K562 (cell line): ENCODE data around the gene VARS1. TPM values are rescaled to one million over a fixed set of nuclear protein-coding genes. Genes with fewer than 3 reads are reported as not detected.

ENCODE experiments used
- ATF1 ChIP-seq, 2 experiments: fragments of 450-650 bp in 1 of 2; IDR thresholded peaks; 2 replicates each; pipeline ENCODE4 v1.6.1; 2016; ENCODE audit warnings: missing compliant biosample characterization in 1 of 2, missing genetic modification characterization in 1 of 2
- CHD4 ChIP-seq: fragments of 200-600 bp; sonication (generic); IDR thresholded peaks from 3 replicates; pipeline ENCODE4 v1.6.1; 2012; ENCODE audit warnings: low read depth, mild to moderate bottlenecking, mixed read lengths, low read length, inconsistent platforms; ENCODE audit not compliant: insufficient read depth, insufficient replicate concordance, poor library complexity, severe bottlenecking
- FIP1L1 ChIP-seq: fragments of 200-400 bp; formaldehyde crosslinking; IDR thresholded peaks from 2 replicates; pipeline ENCODE4 v1.6.1; 2018; ENCODE audit warnings: mild to moderate bottlenecking, low read depth, low read length; ENCODE audit not compliant: poor library complexity, severe bottlenecking
- FOS ChIP-seq: IDR thresholded peaks from 3 replicates; pipeline ENCODE4 v1.6.1; 2011; ENCODE audit not compliant: insufficient read length; ENCODE audit errors: extremely low read depth
- HMG20B ChIP-seq: fragments of 250-450 bp; sonication (Bioruptor Pico); IDR thresholded peaks from 2 replicates; pipeline ENCODE4 v1.5.0; 2021; ENCODE audit warnings: mild to moderate bottlenecking
- HMGN3 ChIP-seq: IDR thresholded peaks from 2 replicates; pipeline ENCODE4 v1.6.1; 2011; ENCODE audit warnings: borderline replicate concordance, low read depth, mild to moderate bottlenecking, mixed read lengths, low read length; ENCODE audit not compliant: insufficient read length; ENCODE audit errors: extremely low read depth
- IFI16 ChIP-seq: fragments of 250-450 bp; sonication (Bioruptor Pico); IDR thresholded peaks from 2 replicates; pipeline ENCODE4 v2.1.2; 2022; ENCODE audit warnings: mild to moderate bottlenecking, inconsistent platforms
- ILK ChIP-seq: fragments of 450-650 bp; IDR thresholded peaks from 2 replicates; pipeline ENCODE4 v1.6.1; 2016; ENCODE audit warnings: missing genetic modification characterization, low read depth, mild to moderate bottlenecking, missing compliant biosample characterization, moderate library complexity, borderline replicate concordance
- KLF6 ChIP-seq: fragments of 250-450 bp; sonication (Bioruptor Pico); IDR thresholded peaks from 2 replicates; pipeline ENCODE4 v1.4.0; 2020; ENCODE audit warnings: mild to moderate bottlenecking, moderate library complexity, borderline replicate concordance
- MEIS2 ChIP-seq: fragments of 450-650 bp; IDR thresholded peaks from 2 replicates; pipeline ENCODE4 v1.6.1; 2014; ENCODE audit warnings: mild to moderate bottlenecking; ENCODE audit not compliant: partially characterized antibody
- MYC ChIP-seq, 2 experiments: fragments of 250-450 bp in 1 of 2; sonication (Bioruptor Pico) in 1 of 2; IDR thresholded peaks; 2 replicates each; pipeline versions ENCODE4 v1.5.1 to v1.6.1; 2012 to 2021; ENCODE audit warnings: low read depth in 2 of 2, borderline replicate concordance in 1 of 2, improper control_type of control experiment in 1 of 2, low read length in 1 of 2, mild to moderate bottlenecking in 1 of 2, moderate library complexity in 1 of 2
- NFATC3 ChIP-seq: fragments of 450-650 bp; IDR thresholded peaks from 2 replicates; pipeline ENCODE4 v1.6.1; 2017; ENCODE audit warnings: mild to moderate bottlenecking
- NFYB ChIP-seq: IDR thresholded peaks from 2 replicates; pipeline ENCODE4 v1.6.1; 2011; ENCODE audit warnings: mild to moderate bottlenecking, moderate library complexity; ENCODE audit not compliant: insufficient read length; ENCODE audit errors: extremely low read depth
- PHF8 ChIP-seq: fragments of 200-600 bp; sonication (generic); IDR thresholded peaks from 2 replicates; pipeline ENCODE4 v1.6.1; 2012; ENCODE audit warnings: mixed run types, mild to moderate bottlenecking, inconsistent platforms, low read length, moderate library complexity, borderline replicate concordance
- TCF7 ChIP-seq: sonication (generic); IDR thresholded peaks from 2 replicates; pipeline ENCODE4 v1.6.1; 2016; ENCODE audit warnings: antibody characterized with exemption, borderline replicate concordance
- TCFL5 ChIP-seq: fragments of 250-450 bp; sonication (Bioruptor Pico); conservative IDR thresholded peaks from 2 replicates; pipeline ENCODE4 v1.6.1; 2021; ENCODE audit warnings: mild to moderate bottlenecking, moderate library complexity, matching md5 sums
- ZBTB1 ChIP-seq: sonication (generic); formaldehyde crosslinking; IDR thresholded peaks from 2 replicates; pipeline ENCODE4 v1.8.1; 2023; ENCODE audit warnings: missing genetic modification reagents, low read depth, mild to moderate bottlenecking, borderline replicate concordance
- ZKSCAN8 ChIP-seq: fragments of 200-800 bp; sonication (Bioruptor generic); IDR thresholded peaks from 2 replicates; pipeline ENCODE4 v1.6.1; 2016; ENCODE audit warnings: missing genetic modification characterization, missing compliant biosample characterization
- ZNF3 ChIP-seq: fragments of 250-450 bp; sonication (Bioruptor Pico); IDR thresholded peaks from 2 replicates; pipeline ENCODE4 v1.5.0; 2021; ENCODE audit warnings: mild to moderate bottlenecking, moderate library complexity
- ZNF76 ChIP-seq: fragments of 250-450 bp; sonication (Bioruptor Pico); IDR thresholded peaks from 2 replicates; pipeline ENCODE4 v1.4.0; 2020; ENCODE audit warnings: mild to moderate bottlenecking, moderate library complexity, borderline replicate concordance
- polyA plus RNA-seq, 8 experiments: library from polyadenylated mRNA; depleted of rRNA in 4 of 8; stranded (reverse) in 5 of 8; unstranded in 3 of 8; fragments of >200 nt; fragmentation: Nextera tagmentation in 2 of 8; fragmentation: Illumina TruSeq in 1 of 8; extraction: Ambion mirVana in 2 of 8; extraction: Trizol in 1 of 8; gene quantifications; 2 replicates each; pipeline versions ENCODE4 v1.2.1 to v1.2.3, GENCODE V29; 2011 to 2014; ENCODE audit warnings: inconsistent platforms in 1 of 8, missing spikeins in 1 of 8
- total RNA-seq, 7 experiments: library from RNA; depleted of rRNA in 6 of 7; stranded (reverse); fragments of >200 nt in 6 of 7; fragmentation: Illumina TruSeq in 2 of 7; extraction: Trizol in 2 of 7; gene quantifications; 2 replicates each; pipeline versions ENCODE4 v1.2.1 to v1.2.3, GENCODE V29; 2011 to 2021; ENCODE audit warnings: low replicate concordance in 1 of 7
- TF ChIP-seq, protein P1 (sequence below): fragments of 450-650 bp; IDR thresholded peaks from 2 replicates; pipeline ENCODE4 v1.7.1; 2018; ENCODE audit warnings: mild to moderate bottlenecking, low read depth; ENCODE audit not compliant: partially characterized antibody
- TF ChIP-seq, protein P2 (sequence below): fragments of 450-650 bp; IDR thresholded peaks from one replicate; pipeline ENCODE4 v1.6.1; 2018; ENCODE audit warnings: mild to moderate bottlenecking, moderate library complexity; ENCODE audit not compliant: partially characterized antibody

Gene VARS1
- total and polyA plus RNA-seq, 9 of the 15 experiments (the other 6 are each of a cell fraction or from before 2014, with no cell fraction given), result 2.9 to 488 (median 130) TPM

DNA sequence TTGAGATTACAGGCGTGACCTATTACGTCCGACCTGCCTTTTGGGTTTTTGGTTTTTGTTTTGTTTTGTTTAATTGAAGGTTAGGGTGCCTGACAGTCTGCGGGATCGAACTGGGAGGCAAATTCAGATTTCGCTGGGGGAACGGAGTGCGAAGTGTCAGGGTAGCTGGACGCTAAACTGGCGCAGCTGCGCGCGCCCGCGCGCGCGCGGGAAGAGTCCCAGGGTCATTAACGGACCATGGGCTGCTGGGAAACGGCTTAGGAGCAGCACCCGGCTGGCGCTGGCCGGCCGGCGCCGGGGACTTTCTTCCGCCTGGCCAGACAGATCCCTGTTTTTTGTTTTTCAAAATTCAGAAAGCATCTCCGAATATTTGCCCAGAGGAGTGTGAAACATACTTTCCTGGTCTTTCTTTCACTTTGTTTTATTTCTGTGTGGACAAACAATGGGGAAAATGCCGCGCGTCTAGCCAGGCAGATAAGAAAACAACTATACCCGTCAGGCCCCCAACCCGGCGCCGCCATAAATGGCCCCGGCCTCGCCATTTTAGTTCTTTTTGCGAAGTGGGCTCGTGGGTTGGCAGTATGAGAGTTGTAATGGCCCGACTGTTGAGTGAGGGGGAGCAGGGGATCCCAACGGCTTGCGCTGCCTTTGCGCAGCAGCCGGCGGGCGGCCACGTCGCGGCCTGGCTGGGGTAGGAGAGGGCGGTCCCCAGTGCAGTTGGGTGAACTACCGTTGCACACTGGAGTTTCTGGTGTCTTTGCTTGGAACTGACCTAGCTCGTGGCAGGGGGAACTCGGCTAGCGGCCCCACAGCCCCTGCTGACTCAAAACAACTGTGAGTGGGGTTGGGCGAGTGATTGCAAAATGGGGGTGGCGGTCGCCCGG, 39.1 kb upstream of the VARS1 start (continued):
- TF ChIP-seq, protein P1, sequence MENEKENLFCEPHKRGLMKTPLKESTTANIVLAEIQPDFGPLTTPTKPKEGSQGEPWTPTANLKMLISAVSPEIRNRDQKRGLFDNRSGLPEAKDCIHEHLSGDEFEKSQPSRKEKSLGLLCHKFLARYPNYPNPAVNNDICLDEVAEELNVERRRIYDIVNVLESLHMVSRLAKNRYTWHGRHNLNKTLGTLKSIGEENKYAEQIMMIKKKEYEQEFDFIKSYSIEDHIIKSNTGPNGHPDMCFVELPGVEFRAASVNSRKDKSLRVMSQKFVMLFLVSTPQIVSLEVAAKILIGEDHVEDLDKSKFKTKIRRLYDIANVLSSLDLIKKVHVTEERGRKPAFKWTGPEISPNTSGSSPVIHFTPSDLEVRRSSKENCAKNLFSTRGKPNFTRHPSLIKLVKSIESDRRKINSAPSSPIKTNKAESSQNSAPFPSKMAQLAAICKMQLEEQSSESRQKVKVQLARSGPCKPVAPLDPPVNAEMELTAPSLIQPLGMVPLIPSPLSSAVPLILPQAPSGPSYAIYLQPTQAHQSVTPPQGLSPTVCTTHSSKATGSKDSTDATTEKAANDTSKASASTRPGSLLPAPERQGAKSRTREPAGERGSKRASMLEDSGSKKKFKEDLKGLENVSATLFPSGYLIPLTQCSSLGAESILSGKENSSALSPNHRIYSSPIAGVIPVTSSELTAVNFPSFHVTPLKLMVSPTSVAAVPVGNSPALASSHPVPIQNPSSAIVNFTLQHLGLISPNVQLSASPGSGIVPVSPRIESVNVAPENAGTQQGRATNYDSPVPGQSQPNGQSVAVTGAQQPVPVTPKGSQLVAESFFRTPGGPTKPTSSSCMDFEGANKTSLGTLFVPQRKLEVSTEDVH, result peak; percentile 95
- TF ChIP-seq NFATC3 (no peak; the same call in 1 of the 2 replicates), ILK (tag) (peak; percentile 33; the same call in 1 of the 2 replicates), ZNF76 (CRISPR knock-in tag) (peak; percentile 94), TCFL5 (CRISPR knock-in tag) (no peak), TCF7 (no peak), MYC (IDR thresholded peaks at IDR 0.05; ENCODE audit: low read depth, low read length) (peak; percentile 94), MYC (CRISPR knock-in tag; IDR thresholded peaks at IDR 0.05; ENCODE audit: borderline replicate concordance, low read depth) (peak; percentile 96), PHF8 (peak; percentile 100), FIP1L1 (peak; percentile 98), CHD4 (no peak), ZKSCAN8 (no peak), ATF1 (CRISPR knock-in tag; IDR thresholded peaks at IDR 0.05) (no peak; the same call in 1 of the 2 replicates), ATF1 (tag; IDR thresholded peaks at IDR 0.05) (peak; percentile 81), KLF6 (CRISPR knock-in tag) (no peak; the same call in 1 of the 2 replicates), HMGN3 (peak; percentile 99), NFYB (no peak), MEIS2 (peak; percentile 79), ZBTB1 (CRISPR knock-in tag) (peak; percentile 91), FOS (no peak), HMG20B (peak; percentile 92), IFI16 (peak; percentile 65; the same call in 1 of the 2 replicates), ZNF3 (CRISPR knock-in tag) (no peak)
- TF ChIP-seq, protein P2, sequence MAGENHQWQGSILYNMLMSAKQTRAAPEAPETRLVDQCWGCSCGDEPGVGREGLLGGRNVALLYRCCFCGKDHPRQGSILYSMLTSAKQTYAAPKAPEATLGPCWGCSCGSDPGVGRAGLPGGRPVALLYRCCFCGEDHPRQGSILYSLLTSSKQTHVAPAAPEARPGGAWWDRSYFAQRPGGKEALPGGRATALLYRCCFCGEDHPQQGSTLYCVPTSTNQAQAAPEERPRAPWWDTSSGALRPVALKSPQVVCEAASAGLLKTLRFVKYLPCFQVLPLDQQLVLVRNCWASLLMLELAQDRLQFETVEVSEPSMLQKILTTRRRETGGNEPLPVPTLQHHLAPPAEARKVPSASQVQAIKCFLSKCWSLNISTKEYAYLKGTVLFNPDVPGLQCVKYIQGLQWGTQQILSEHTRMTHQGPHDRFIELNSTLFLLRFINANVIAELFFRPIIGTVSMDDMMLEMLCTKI, result no peak
